Tibial nerve (tissue), 4 donors: ENCODE data around the gene ABLIM2.

Experiments used
- CTCF ChIP-seq, 5 experiments: fragments of 200-600 bp in 3 of 5; fragments of 450-650 bp in 2 of 5; sonication (generic) in 3 of 5; IDR thresholded peaks; one replicate each; pipeline ENCODE4 v1.5.1; 2016 to 2019; ENCODE audit warnings: antibody characterized with exemption in 5 of 5, mild to moderate bottlenecking in 3 of 5, moderate library complexity in 2 of 5
- EP300 ChIP-seq, 2 donors: sonication (generic); formaldehyde crosslinking; IDR thresholded peaks; one replicate each; pipeline ENCODE4 v1.6.1; 2017; ENCODE audit warnings: antibody characterized with exemption in 2 of 2, mild to moderate bottlenecking in 1 of 2
- POLR2A ChIP-seq, 2 donors: fragments of 450-650 bp; IDR thresholded peaks; one replicate each; pipeline ENCODE4 v1.6.1; 2017; ENCODE audit warnings: antibody characterized with exemption in 2 of 2, mild to moderate bottlenecking in 2 of 2, moderate library complexity in 2 of 2

GRCh38 chr4:8177552-8177951 is 18.9 kb upstream of the ABLIM2 start:
- no peak for TF ChIP-seq CTCF (IDR thresholded peaks at IDR 0.05)
- no peak for TF ChIP-seq EP300 (IDR thresholded peaks at IDR 0.05)
- no peak for TF ChIP-seq POLR2A (IDR thresholded peaks at IDR 0.05)
